CD4-positive, alpha-beta T cell treated with Interleukin-1 beta for 1 hour (primary cell): Measurements from ENCODE around the gene SOD2.
"Not testable (repeated sequence)": the region's sequence is repeated elsewhere in the genome, so short reads cannot be mapped to it uniquely, and the experiment has no call there.

ENCODE experiments used
- DNase-seq, 2 donors: peaks; one replicate each; pipeline ENCODE4 v3.0.0-alpha.2; 2020 to 2022

The SOD2 gene

DNA sequence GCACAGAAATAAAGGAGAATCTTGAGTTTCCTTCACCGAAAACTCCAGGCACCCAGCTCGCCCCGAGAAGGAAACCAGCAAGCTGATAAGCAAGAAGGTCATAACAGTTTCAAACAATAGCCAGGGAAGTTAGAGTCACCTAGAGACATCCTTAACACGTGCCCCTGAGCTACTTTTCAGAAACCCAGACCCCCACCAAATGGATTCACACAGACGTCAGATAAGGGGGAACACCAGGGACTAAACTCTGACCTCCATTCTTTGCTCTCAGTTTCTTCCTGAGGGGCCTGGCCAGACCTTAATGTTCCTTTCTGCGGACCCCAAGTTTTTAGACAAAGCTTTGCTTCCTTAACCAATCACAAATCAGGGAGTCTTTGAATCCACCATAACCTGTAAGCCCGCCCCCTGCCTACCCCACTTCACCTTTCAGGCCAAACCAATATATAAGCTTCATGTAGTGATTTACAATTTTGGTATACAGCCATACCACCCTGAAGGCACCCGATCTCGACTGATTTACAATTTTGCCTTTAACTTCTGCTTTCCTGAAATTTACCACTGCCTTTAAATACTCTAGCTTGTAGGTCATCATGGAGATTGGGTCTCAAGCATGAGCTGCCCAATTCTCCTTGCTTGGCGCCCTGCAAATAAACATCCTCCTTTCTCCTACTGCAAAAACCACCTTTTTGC, 11.7 kb downstream of the SOD2 start:
- DNase-seq: no peak

DNA sequence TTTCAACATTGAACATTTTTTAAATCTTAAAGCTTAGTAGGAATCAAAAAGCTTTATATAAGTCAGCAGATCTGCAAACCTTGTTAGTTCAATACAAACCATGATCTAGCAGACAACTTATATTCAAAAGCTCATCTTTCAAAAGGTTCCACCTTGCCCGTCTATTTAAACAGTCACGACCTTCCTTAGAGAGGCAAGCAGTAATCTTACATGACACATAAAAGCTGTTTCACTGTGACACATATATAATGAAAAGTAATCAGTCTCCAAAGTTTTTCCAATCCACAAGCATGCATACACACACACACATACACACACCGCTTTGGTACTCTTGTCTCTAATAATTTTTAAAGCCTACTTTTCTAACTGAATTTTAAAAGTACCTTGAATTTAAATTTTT, 12.9 kb downstream of the SOD2 start:
- no peak for DNase-seq

DNA sequence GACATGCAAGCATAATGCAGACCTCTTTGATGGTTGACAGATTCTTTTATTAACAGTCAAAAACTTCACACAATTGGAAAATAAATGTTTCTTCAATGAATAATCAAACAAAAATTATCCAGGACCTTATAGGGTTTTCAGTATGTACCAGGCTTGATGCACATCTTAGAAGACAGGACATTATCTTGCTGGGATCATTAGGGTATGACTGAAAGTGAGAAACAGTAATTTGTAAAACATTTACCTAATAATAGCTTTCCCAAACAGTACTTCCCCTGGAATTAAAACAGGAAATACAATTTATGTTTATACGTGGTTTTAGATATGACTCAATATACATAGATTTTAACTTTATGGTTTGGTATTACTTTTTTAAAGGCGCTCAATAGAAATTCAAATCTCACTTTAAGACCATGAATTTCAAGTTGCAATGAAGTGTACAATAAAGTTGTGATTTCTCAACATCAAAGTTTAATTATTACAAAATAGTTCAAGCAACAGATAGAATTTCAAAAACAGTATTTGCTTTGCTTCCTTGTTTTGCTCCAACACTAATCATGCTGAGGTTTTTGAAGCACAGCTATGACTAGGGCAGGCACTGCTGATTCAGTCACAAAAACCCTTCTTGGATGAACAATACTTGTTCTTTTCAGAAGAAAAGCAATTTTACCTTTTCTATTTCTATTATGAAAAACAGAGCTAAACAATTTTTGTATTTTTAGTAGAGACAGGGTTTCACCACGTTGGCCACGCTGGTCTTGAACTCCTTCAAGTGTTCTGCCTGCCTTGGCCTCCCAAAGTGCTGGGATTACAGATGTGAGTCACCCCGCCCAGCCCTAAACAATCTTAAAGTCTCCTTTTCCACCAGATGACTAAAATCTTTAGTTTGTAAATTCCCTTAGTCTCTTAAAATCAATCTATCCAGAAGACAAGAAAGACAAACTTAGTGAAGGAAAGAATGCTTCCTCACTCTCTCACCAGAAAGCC, 13.7 kb downstream of the SOD2 start:
- DNase-seq: no peak

DNA sequence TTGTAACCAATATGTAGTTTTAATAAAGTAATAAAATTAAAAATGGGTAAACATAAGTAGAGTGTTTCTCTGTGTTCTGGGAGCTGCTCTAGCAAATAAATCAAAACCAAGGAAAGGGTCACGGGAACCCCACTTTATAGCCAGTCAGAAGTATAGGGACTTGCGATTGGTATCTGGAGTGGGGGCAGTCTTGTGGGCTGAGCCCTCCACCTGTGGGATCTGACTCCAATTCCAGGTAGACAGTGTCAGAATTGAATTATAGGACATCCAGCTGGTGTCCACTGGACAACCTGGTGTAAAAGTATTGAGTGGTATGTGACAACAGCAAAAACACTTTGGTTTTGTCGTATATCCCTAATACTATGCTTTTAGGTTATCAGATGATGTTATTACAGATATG, 14.5 kb downstream of the SOD2 start:
- DNase-seq: no peak

DNA sequence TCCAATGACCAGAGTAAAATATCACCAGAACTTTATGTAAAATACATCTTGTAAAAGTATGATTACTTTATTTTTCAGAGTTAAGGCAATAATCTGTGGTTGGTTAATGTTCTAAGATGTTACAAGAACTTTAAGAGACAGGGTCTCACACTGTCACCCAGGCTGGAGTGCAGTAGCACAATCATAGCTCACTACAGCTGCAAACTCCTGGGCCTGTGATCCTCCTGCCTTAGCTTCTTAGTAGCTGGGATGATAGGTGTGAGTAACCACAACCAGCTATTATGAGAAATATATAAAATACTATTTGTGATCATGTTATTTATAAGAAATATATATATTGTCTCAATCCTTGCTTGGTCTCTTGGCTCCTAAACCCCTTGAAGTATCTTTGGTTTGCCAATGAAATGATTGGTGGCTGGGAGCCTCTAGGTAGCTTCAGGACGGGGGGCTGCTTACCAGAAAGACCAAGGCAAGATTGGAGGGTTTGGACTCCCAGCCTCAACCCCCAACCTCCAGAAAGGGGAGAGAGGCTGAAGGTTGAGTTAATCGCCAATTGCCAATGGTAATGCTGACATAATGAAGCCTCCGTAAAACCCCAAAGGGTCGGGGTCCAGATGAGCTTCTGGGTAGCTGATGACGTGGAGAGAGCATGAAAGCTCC, 15.4 kb downstream of the SOD2 start:
- peak in 1 of 2 donors; percentile 29 for DNase-seq

DNA sequence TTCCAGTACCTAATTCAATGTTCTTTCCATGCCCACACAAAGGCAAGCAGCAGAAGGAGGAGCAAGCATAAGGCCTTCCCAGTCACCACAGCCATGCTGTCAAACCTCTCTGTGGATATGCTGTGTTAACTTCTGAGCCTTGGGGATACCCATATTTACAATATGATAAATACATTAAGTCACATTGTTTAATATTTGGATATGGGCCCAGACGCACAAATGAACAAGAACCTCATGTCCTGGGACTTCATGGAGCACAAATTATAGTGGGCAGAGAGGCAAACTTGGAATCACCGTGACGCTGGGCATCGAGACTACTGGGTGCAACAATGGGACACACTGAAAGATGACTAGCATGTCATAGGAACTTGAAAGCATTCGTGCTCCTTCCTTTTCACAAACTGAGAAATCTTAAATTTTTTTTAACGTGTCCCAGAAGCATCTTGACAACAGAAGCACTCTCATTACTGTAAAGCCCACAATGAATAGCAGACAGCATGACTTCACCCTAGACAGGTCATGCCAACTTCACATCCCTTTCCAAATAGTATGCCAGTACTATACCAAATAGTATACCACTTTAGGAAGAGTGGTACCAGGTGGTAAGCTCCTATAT, 16.0 kb downstream of the SOD2 start:
- no peak for DNase-seq

DNA sequence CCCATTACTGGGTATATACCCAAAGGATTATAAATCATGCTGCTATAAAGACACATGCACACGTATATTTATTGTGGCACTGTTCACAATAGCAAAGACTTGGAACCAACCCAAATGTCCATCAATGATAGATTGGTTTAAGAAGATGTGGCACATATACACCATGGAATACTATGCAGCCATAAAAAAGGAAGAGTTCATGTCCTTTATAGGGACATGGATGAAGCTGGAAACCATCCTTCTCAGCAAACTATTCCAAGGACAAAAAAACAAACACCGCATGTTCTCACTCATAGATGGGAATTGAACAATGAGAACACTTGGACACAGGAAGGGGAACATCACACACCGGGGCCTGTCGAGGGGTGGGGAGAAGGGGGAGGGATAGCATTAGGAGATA, 16.8 kb downstream of the SOD2 start:
- not testable (repeated sequence) for DNase-seq

DNA sequence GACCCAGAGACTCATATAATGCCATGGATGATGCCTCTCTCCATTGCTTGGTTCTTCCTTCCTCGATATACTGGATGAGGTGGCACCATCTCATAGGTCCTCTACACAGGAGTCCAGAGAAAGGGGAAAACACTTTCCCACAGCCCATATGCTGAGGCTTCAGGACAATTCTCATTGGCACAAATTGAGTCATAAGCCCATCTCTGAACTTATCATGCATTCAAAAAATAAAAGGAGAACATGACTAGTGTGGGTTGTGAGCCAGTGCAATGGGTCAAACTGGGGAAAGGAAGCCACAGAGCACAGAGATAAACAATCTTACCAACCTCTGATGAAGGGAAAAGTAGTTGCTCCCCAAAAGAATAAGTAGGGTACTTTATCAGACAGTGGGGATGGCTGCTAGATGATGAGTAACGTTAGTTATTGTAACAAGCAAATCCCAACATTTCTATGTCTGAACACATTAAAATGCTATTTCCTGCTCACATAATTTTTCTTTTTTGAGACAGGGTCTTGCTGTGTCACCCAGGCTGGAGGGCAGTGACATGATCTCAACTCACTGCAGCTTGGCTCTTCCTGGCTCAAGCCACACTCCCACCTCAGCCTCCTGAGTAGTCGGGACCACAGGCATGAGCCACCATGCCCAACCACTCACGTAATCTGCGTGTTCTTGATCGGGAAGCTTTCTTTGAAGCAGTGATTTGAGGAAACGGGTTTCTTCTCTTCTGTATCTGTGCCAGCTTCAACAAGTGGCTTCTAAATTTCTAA, 27.0 kb downstream of the SOD2 start:
- DNase-seq: no peak

DNA sequence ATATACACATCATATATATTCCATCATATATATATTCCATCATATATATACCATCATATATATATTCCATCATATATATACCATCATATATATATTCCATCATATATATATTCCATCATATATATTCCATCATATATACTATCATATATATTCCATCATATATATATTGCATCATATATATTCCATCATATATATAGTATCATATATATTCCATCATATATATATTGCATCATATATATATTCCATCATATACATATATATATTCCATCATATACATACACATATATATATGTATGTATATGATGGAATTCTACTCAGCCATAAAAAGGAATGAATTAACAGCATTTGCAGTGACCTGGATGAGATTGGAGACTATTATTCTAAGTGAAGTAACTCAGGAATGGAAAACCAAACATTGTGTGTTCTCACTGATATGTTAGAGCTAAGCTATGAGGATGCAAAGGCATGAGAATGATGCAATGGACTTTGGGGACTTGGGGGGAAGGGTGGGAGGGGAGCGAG, 29.6 kb downstream of the SOD2 start:
- DNase-seq: not testable (repeated sequence)

DNA sequence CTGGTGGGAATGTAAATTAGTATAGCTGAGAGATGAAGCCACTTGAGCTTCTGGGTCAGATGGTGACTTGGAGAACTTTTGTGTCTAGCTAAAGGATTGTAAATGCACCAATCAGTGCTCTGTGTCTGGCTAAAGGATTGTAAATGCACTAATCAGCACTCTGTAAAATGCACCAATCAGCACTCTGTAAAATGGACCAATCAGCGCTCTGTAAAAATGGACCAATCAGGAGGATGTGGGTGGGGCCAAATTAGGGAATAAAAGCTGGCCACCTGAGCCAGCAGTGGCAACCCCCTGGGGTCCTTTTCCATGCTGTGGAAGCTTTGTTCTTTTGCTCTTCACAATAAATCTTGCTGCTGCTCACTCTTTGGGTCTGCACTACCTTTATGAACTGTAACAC, 31.1 kb downstream of the SOD2 start:
- DNase-seq: not testable (repeated sequence)

DNA sequence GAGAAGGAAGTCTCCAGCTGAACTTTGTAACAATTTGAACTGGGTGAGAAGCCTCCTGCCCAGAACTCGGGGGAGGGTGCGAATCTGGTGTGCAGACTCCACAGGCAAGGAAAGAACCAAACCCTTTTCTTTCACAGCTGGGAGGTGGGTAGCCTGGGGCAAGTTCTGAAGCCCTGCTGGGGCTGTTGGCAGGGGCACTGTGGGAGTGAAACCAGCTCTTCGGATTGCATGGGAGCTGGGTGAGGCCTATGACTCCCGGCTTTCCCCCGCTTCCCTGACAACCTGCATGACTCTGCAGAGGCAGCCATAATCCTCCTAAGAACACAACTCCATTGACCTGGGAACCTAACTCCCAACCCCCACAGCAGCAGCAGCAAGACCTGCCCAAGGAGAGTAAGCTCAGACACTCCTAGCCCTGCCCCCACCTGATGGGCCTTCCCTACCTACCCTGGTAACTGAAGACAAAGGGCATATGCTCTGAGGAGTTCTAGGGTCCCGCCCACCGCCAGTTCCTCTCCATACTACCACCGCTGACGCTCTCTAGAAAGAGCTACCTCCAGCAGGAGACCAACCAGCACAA, 37.5 kb downstream of the SOD2 start:
- DNase-seq: no peak

DNA sequence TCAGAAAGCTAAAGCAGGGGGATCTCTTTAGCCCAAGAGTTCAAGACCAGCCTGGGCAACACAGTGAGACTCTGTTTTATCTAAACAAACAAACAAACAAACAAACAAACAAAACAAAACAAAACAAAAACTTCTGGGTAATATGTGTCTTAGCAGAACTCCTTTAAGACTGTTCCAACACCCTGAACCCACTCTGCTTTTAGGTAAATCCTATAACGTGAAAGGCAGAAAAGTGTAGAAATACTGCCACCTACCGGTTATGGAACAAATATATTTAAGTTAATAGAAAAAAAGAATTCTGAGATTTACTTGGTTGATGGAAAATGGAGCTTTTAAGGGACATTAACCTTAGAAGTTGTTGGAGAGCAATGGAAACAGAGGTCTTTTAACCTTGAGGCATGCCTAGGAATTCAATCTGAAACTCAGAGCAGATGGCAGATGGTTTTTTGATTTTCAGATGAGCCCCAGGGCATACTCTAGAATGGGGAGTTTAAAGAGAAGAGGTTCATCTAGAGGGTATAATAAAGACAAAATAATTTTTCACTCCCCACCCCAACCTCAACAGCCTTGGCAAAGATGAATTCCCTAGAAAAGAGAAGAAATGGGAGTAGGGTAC, 38.5 kb downstream of the SOD2 start:
- peak in 1 of 2 donors; percentile 57 for DNase-seq

DNA sequence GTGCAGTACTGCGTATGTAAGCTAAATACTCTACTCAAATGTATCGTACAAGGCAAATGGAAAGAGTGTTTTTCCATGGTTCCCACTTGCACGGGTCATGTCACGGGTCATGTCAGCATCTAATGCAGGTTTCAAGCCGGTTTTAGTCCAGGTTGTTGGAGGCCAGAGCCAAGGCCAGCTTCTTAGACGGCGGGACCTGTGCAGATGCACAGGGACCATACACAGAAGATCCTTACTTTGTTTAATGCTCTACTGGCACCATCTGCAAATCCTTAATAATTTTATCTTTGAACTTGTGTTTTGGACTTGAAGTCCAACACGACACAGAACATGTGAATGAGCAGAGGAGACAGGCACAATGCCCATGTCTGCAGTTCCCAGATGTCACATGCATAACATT, 42.7 kb downstream of the SOD2 start:
- DNase-seq: no peak

DNA sequence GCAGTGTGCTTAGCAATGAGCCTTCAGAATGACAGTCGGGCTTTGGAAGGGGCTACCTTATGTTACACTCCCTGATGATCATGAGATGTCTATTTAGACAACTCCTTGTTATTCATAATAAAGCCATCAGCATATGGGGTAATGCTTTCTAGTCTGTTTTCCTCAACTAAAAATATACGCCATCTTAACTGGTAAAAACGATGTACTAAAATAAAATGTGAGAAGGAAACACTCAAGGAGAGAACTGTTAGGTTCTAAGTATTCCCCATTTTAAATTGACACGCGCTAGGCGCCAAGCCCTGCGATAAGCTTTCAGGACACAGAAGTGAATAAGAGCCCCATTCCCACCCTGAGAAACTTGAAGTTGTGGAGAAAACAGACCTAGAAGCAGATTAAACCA, 43.6 kb downstream of the SOD2 start:
- no peak for DNase-seq

DNA sequence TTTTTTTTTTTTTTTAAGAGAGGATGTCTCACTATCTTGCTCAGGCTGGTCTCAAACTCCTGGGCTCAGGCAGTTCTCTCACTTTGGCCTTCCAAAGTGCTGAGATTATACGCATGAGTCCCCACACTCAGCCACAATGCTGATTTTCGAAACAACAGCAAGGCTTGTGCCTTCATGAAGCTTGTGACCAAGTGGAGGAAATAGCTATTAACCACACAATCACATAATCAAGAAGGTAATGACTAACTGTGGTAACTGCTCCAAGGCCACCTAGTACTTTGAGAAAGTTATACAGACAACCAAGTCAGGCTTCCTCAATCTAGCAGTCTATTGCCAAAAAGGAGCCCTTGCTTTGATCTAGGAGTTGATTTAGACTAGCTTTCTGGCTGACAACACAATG, 46.3 kb downstream of the SOD2 start:
- no peak for DNase-seq

DNA sequence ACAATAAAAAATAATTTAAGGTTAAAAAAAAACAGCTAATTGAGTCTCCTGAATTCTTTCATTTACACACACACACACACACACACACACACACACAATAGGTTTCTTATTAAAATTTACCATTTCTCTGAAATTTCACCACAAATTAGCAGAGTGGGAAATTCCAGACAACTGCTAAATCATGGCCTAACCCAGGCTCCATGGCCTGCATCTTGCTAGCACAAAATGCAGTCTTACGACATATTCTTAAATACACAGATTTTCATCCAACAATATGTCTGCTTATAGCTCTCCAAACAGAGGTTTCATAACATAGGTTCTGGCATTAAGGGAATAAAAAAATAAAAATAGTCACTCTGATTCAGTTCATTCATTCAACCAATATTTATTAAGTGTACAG, 46.9 kb downstream of the SOD2 start:
- no peak for DNase-seq

DNA sequence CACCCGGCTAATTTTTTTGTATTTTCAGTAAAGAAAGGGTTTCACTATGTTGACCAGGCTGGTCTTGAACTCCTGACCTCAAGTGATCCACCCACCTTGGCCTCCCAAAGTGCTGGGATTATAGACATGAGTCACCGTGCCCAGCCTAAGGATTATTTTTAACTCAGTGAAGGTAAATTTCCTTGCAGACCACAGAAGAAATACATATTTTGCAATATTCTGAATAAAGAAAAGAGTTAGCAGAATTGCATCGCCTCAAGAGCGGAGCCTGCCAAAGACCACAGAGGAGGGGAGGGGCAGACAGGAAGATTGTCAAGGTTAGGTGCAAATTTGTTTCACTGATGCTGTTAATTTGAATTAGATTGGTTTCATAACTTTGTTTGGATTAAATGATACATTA, 47.4 kb downstream of the SOD2 start:
- DNase-seq: no peak
